HG03139 (cell line): ENCODE measurements around the gene SFR1.
"Not testable (repeated sequence)": the region's sequence is repeated elsewhere in the genome, so short reads cannot be mapped to it uniquely, and the experiment has no call there.

Experiments used
- ATAC-seq: cut with Tn5 transposase; IDR thresholded peaks from one replicate; pipeline ENCODE4 v1.9.1; 2021; ENCODE audit not compliant: unreplicated experiment

The SFR1 gene

GRCh38 chr10:104170610-104171254, 48.8 kb downstream of the SFR1 start:
- ATAC-seq, result no peak

DNA sequence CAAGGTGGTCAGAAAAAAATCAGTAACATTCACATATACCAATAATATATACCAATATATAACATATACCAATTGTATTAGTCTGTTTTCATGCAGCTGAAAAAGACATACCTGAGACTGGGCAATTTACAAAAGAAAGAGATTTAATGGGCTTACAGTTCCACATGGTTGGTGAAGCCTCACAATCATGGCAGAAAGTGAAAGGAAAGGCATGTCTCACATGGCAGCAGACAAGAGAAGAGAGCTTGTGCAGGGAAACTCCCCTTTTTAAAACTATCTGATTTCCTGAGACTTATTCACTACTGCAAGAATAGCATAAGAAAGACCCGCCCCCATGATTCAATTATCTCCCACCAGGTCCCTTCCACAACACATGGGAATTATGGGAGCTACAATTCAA, 52.2 kb downstream of the SFR1 start:
- ATAC-seq, result not testable (repeated sequence)
